Hematopoietic multipotent progenitor cell treated with erythropoietin and hydrocortisone succinate and interleukin-3 and kit ligand, for 15 days (in vitro differentiated cells): ENCODE measurements around the gene SKI.

Experiments
- DNase-seq: peaks from one replicate; pipeline ENCODE4 v3.0.0-alpha.2; 2015; ENCODE audit warnings: low spot score

The SKI gene

GRCh38 chr1:2229911-2230731 is 2.0 kb downstream of the SKI start:
- DNase-seq = no peak

- DNase-seq = peak; percentile 22
Observed at GRCh38 chr1:2230781-2231531, 2.8 kb downstream of the SKI start.

GRCh38 chr1:2231532-2232254 is 3.6 kb downstream of the SKI start:
- peak; percentile 54 for DNase-seq

- no peak for DNase-seq
Observed at GRCh38 chr1:2232255-2232915, 4.3 kb downstream of the SKI start.

GRCh38 chr1:2232916-2233438 is 4.9 kb downstream of the SKI start:
- DNase-seq = peak; percentile 61

- DNase-seq = no peak
Observed at GRCh38 chr1:2233468-2233867, 5.3 kb downstream of the SKI start.

- DNase-seq = peak; percentile 49
Observed at GRCh38 chr1:2233997-2234761, 6.1 kb downstream of the SKI start.

GRCh38 chr1:2234762-2235113 is 6.6 kb downstream of the SKI start:
- DNase-seq = no peak

GRCh38 chr1:2235300-2235998 is 7.3 kb downstream of the SKI start:
- DNase-seq = no peak

- DNase-seq = no peak
Observed at GRCh38 chr1:2236695-2237677, 8.9 kb downstream of the SKI start.

- DNase-seq = no peak
Observed at GRCh38 chr1:2237773-2238172, 9.7 kb downstream of the SKI start.

GRCh38 chr1:2238361-2239012 is 10.4 kb downstream of the SKI start:
- no peak for DNase-seq

GRCh38 chr1:2239013-2239370 is 10.9 kb downstream of the SKI start:
- no peak for DNase-seq

- no peak for DNase-seq
Observed at GRCh38 chr1:2239384-2239985, 11.4 kb downstream of the SKI start.

- no peak for DNase-seq
Observed at GRCh38 chr1:2240270-2241156, 12.4 kb downstream of the SKI start.

GRCh38 chr1:2241820-2242219 is 13.7 kb downstream of the SKI start:
- DNase-seq = no peak
